Upper lobe of left lung (tissue), 4 donors: ENCODE results near the gene HOXD10.

Experiments
- EP300 ChIP-seq, 4 donors: sonication (generic); formaldehyde crosslinking; IDR thresholded peaks; one replicate each; pipeline ENCODE4 v1.5.1; 2017; ENCODE audit warnings: antibody characterized with exemption in 4 of 4, control low read depth in 2 of 4
- POLR2A ChIP-seq, 4 donors: fragments of 450-650 bp; IDR thresholded peaks; one replicate each; pipeline ENCODE4 v1.5.1; 2016 to 2017; ENCODE audit warnings: antibody characterized with exemption in 4 of 4, mild to moderate bottlenecking in 2 of 4
- POLR2AphosphoS5 ChIP-seq, 2 donors: sonication (generic); formaldehyde crosslinking; IDR thresholded peaks; one replicate each; pipeline ENCODE4 v1.5.1; 2017; ENCODE audit warnings: antibody characterized with exemption in 2 of 2
- TF ChIP-seq, protein P1 (sequence below), 6 experiments: fragments of 450-650 bp in 4 of 6; fragments of 200-600 bp in 2 of 6; sonication (generic) in 2 of 6; IDR thresholded peaks; one replicate each; pipeline ENCODE4 v1.5.1; 2016 to 2019; ENCODE audit warnings: antibody characterized with exemption in 6 of 6

DNA sequence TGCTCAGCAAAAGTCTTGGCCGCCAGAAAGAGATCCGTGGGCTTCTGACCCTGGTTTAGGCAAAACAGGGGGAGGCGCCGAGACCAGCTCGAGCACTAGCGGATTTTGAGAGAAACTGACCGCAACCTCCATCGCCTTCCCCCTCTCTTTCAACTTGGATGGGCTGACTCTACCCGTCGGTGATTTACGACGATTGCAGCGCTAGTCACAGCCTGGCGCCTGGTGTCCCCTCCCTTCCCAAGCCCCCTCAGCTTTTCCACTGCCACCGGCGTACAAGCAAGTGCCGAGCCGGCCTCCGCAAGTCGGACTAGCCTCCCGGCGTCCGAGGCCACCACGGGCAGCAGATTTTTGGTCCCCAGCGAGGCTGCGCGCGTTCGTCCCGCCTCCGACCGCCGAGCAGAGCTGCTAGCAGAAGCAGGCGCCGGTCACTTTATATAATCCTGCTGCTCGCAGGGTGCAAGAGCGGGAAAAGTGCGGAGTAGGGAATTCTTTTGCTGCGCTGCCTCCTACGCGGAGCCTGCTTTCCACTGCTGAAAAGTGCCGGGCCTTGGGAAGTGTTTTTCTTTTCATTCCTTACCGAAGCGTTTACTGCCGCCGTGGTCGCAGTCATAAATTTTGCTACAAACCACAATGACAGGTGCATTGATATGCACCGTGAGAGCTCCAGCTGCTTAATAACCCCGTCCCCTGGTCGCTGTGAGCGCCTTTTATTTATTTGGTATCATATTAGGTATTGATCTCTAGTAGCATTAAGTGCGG lies 48.2 kb downstream of the HOXD10 start:
- TF ChIP-seq, protein P1, sequence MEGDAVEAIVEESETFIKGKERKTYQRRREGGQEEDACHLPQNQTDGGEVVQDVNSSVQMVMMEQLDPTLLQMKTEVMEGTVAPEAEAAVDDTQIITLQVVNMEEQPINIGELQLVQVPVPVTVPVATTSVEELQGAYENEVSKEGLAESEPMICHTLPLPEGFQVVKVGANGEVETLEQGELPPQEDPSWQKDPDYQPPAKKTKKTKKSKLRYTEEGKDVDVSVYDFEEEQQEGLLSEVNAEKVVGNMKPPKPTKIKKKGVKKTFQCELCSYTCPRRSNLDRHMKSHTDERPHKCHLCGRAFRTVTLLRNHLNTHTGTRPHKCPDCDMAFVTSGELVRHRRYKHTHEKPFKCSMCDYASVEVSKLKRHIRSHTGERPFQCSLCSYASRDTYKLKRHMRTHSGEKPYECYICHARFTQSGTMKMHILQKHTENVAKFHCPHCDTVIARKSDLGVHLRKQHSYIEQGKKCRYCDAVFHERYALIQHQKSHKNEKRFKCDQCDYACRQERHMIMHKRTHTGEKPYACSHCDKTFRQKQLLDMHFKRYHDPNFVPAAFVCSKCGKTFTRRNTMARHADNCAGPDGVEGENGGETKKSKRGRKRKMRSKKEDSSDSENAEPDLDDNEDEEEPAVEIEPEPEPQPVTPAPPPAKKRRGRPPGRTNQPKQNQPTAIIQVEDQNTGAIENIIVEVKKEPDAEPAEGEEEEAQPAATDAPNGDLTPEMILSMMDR (IDR thresholded peaks at IDR 0.05), result no peak
- TF ChIP-seq POLR2AphosphoS5 (IDR thresholded peaks at IDR 0.05) (no peak), POLR2A (IDR thresholded peaks at IDR 0.05) (no peak), EP300 (IDR thresholded peaks at IDR 0.05) (no peak)
